Measurements from ENCODE around the gene AK9.

- TF ChIP-seq GATA3 (IDR thresholded peaks at IDR 0.05; ENCODE audit: low read depth, low read length) (no peak), GATA2 (IDR thresholded peaks at IDR 0.05; ENCODE audit: low read depth, low read length) (no peak)
Observed at GRCh38 chr6:109467696-109468095, 223.3 kb downstream of the AK9 start.
